Testis (tissue), 3 donors: Measurements from ENCODE around the gene STYX. TPM values are rescaled to one million over a fixed set of nuclear protein-coding genes. Genes with fewer than 3 reads are reported as not detected.

Experiments used
- DNase-seq: peaks from one replicate; pipeline ENCODE4 v3.0.0-alpha.2; 2019
- H3K27ac ChIP-seq, 2 donors: fragments of 200-600 bp; sonication (generic); one replicate each; pipeline ENCODE4 v1.5.1; 2019
- H3K27me3 ChIP-seq: fragments of 200-600 bp; sonication (generic); one replicate; pipeline ENCODE4 v1.5.1; 2019
- H3K36me3 ChIP-seq: fragments of 200-600 bp; sonication (generic); one replicate; pipeline ENCODE4 v1.5.1; 2017; ENCODE audit warnings: low read depth; ENCODE audit errors: missing control alignments
- H3K4me1 ChIP-seq: fragments of 200-600 bp; sonication (generic); one replicate; pipeline ENCODE4 v1.5.1; 2019
- H3K4me3 ChIP-seq, 2 donors: fragments of 200-600 bp; sonication (generic); one replicate each; pipeline ENCODE4 v1.5.1; 2017 to 2019
- H3K9me3 ChIP-seq: fragments of 200-600 bp; sonication (generic); one replicate; pipeline ENCODE4 v1.5.1; 2017
- POLR2A ChIP-seq: fragments of 450-650 bp; IDR thresholded peaks from one replicate; pipeline ENCODE4 v1.6.1; 2017; ENCODE audit warnings: antibody characterized with exemption, mild to moderate bottlenecking, moderate library complexity
- WGBS, 2 donors: methylation state at CpG; one replicate each; pipeline ENCODE4 v1.1.5; 2018; 5-methylcytosine and 5-hydroxymethylcytosine counted together
- intact Hi-C: fragments of 100-400 bp; cut with DNase I; formaldehyde crosslinking; loops from one replicate; pipeline ENCODE4 v1.15.1; 2023; ENCODE audit warnings: low total_unique reads
- polyA plus RNA-seq: library from polyadenylated mRNA; stranded (reverse); fragments of 350-450 nt; fragmentation: Illumina TruSeq; extraction: RNeasy Lipid Tissue Mini Kit (QIAGEN cat#74804); gene quantifications from one replicate; pipeline ENCODE4 v1.2.3, GENCODE V29; 2014; ENCODE audit warnings: low read depth, low replicate concordance; ENCODE audit not compliant: insufficient read depth
- total RNA-seq, 2 donors: library from RNA; depleted of rRNA; stranded (reverse); fragments of >200 nt; gene quantifications; one replicate each; pipeline ENCODE4 v1.2.3, GENCODE V29; 2016
- TF ChIP-seq, protein P1 (sequence below), 3 experiments: fragments of 450-650 bp in 2 of 3; fragments of 200-600 bp in 1 of 3; sonication (generic) in 1 of 3; IDR thresholded peaks; one replicate each; pipeline ENCODE4 v1.5.1; 2016 to 2019; ENCODE audit warnings: antibody characterized with exemption in 3 of 3, mild to moderate bottlenecking in 2 of 3, moderate library complexity in 1 of 3

STYX gene
- total and polyA plus RNA-seq, 3 donors from 2014 or later: 19.5 to 26.5 (median 20.4) TPM

DNA sequence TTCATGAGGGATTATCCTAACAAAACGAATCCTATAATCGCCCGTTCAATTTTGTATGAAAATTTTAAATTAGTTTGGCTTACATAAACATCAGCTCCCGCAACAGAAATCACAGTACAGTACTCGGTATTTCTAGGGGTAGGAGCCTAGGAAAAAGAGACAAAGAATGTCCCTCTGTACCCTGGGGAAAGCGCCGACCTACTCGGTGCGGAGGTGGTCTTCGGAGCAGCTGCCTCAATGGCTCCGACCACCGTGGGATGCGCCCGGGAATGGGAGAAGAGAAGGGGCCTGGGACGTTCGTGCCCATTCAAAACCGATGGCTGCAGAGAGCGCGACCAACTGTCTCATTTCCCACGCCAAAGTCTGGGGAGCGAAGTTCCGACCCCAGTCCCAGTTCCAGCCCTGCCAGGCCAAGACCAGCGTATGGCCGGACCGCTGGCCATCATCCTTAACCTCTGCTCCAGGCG is 60.8 kb downstream of the STYX start:
- Histone ChIP-seq H3K27ac (peak overlapping the region; percentile 81 to 90), H3K36me3 (no peaks in the 10 kb centered on the region), H3K27me3 (no peaks in the 10 kb centered on the region), H3K9me3 (no peaks in the 10 kb centered on the region), H3K4me3 (peak overlapping the region; percentile 76 to 79), H3K4me1 (peaks cover 11% of the 10 kb centered on the region)
- intact Hi-C loops: no loop called here
- TF ChIP-seq, protein P1, sequence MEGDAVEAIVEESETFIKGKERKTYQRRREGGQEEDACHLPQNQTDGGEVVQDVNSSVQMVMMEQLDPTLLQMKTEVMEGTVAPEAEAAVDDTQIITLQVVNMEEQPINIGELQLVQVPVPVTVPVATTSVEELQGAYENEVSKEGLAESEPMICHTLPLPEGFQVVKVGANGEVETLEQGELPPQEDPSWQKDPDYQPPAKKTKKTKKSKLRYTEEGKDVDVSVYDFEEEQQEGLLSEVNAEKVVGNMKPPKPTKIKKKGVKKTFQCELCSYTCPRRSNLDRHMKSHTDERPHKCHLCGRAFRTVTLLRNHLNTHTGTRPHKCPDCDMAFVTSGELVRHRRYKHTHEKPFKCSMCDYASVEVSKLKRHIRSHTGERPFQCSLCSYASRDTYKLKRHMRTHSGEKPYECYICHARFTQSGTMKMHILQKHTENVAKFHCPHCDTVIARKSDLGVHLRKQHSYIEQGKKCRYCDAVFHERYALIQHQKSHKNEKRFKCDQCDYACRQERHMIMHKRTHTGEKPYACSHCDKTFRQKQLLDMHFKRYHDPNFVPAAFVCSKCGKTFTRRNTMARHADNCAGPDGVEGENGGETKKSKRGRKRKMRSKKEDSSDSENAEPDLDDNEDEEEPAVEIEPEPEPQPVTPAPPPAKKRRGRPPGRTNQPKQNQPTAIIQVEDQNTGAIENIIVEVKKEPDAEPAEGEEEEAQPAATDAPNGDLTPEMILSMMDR (IDR thresholded peaks at IDR 0.05): no peak
- TF ChIP-seq POLR2A: no peak
- 2 to 3% methylated on average over 11 to 26 of the region's 26 CpGs for WGBS, 2 donors
- no peak for DNase-seq

DNA sequence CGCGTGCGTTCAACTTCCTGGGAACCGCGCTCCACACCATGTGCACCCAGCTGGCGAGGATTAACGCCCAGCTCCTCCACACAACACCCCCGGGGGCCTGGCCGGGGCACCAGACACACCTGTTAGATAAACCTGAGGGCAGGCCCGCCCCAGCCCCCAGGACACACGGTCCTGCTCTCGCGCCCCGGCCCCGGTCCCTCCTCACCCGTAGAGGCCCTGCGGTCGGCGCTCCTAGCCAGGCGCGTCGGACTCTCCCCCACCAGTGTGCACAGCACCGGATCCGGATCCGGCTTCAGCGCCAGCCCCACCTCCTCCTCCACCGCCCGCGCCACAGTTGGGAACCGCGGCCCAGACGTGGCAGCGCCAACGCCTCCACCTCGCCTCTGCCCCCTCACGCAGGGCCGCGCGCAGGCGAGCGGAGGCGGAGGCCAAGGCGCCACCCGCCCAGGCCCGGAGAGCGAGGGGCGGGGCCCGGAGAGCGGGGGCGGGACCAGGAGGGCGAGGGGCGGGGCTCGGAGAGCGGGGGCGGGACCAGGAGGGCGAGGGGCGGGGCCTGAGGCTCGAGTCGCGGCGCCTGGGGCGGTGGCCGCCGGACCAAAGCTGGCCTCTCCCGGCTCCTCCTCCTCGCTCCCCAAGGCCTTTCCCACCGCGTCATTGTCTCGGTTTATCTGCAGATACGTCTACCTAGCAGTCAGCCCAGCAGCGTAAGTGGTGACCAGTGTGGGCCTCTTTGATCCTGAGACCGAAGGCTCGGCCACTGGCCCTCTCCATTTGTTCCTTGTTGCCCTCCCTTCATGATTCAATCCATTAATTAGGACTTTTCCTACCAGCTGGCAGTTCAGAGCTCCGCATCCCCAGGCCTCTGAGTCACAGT is 61.5 kb downstream of the STYX start, which contains the start of gene GNPNAT1:
Gene GNPNAT1 (minus strand): TSS at position 385 of the 874 bp plus-strand sequence. CDS start 6,957 bp downstream, outside the sequence.
- Histone ChIP-seq H3K27ac (peak within 1 kb of the TSS; percentile 81 to 90), H3K36me3 (no peaks in the 10 kb centered on the region), H3K9me3 (no peaks in the 10 kb centered on the region), H3K27me3 (no peaks in the 10 kb centered on the region), H3K4me1 (peaks cover 11% of the 10 kb centered on the region), H3K4me3 (peak within 1 kb of the TSS; percentile 76 to 79)
- WGBS, 2 donors: 0% methylated on average over 20 to 31 of the region's 74 CpGs
- intact Hi-C loops: no loop called here
- no peak for TF ChIP-seq POLR2A
- TF ChIP-seq, protein P1 (IDR thresholded peaks at IDR 0.05): no peak
- peak; percentile 87 for DNase-seq

DNA sequence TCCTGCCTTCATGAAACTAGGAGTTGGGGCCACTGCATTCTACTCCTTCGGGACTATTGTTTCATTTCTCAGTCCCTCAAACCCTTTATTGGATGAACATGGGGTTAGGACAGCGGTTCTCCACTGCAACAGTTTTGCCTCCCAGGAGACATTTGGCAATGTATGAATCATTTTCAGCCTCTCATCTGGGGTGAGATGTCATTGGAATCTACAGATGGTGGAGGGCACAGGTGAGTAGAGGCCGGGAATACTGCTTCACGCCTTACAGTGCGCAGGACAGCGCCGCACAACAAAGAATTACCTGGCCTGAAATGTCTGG is 62.1 kb downstream of the STYX start:
- DNase-seq: no peak
- intact Hi-C loops: no loop called here
- H3K9me3 ChIP-seq: no peaks in the 10 kb centered on the region

DNA sequence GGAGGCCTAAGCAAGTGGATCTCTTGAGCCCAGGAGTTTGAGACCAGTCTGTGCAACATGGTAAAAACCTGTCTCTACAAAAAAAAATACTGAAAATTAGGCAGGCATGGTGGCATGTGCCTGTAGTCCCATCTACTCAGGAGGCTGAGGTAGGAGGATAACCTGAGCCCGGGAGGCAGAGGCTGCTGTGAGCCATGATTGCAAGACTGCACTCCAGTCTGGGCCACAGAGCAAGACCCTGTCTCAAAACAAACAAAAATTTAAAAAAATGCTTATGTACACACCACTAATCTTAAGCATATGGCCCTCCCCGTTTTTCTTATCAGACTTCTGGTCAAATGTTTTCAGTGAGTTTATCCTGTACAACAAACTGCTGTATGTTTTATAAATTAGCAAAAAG is 63.1 kb downstream of the STYX start:
- 65 to 71% methylated on average over 2 of the region's 2 CpGs for WGBS, 2 donors
- intact Hi-C loops: no loop called here
- DNase-seq: no peak
- Histone ChIP-seq H3K27me3 (no peaks in the 10 kb centered on the region), H3K27ac (no peak overlapping the region), H3K4me3 (no peak overlapping the region), H3K9me3 (no peaks in the 10 kb centered on the region), H3K4me1 (peaks cover 8% of the 10 kb centered on the region), H3K36me3 (no peaks in the 10 kb centered on the region)
- TF ChIP-seq POLR2A: no peak
- TF ChIP-seq, protein P1 (IDR thresholded peaks at IDR 0.05): no peak

More for the DNA sequence above, 62.1 kb downstream of the STYX start:
- no peaks in the 10 kb centered on the region for H3K36me3 ChIP-seq
- WGBS, 2 donors: 27 to 54% methylated on average over 7 of the region's 7 CpGs
- TF ChIP-seq POLR2A: no peak
- TF ChIP-seq, protein P1 (IDR thresholded peaks at IDR 0.05): no peak
- H3K27ac ChIP-seq: peak overlapping the region; percentile 81 to 90
- no peaks in the 10 kb centered on the region for H3K27me3 ChIP-seq
- H3K4me1 ChIP-seq: peaks cover 11% of the 10 kb centered on the region
- H3K4me3 ChIP-seq: peak overlapping the region; percentile 76 to 79
